ENCODE data around the gene LRRC23.

- TF ChIP-seq CTCF (IDR thresholded peaks at IDR 0.05) = no peak
- no peak for TF ChIP-seq POLR2A (IDR thresholded peaks at IDR 0.05)
These were observed 51.6 kb downstream of the LRRC23 start for GRCh38 chr12:6956021-6956727.

All from thyroid gland (tissue), 4 donors.